Thyroid gland (tissue), 4 donors: ENCODE results near the gene CPT1A. TPM values are rescaled to one million over a fixed set of nuclear protein-coding genes. Genes with fewer than 3 reads are reported as not detected.

Experiments used
- DNase-seq, 2 donors: peaks; one replicate each; pipeline ENCODE4 v3.0.0-alpha.2; 2019
- H3K27ac ChIP-seq, 3 donors: fragments of 200-600 bp; sonication (generic); 1 replicate in 2 of 3; 2 replicates in 1 of 3; pipeline ENCODE4 v1.5.1; 2016 to 2019; ENCODE audit warnings: mild to moderate bottlenecking in 1 of 3, moderate library complexity in 1 of 3
- H3K27me3 ChIP-seq: fragments of 200-600 bp; sonication (generic); one replicate; pipeline ENCODE4 v1.5.1; 2019
- H3K36me3 ChIP-seq, 2 donors: fragments of 200-600 bp; sonication (generic); one replicate each; pipeline ENCODE4 v1.5.1; 2016 to 2019
- H3K4me1 ChIP-seq, 2 donors: fragments of 200-600 bp; sonication (generic); one replicate each; pipeline ENCODE4 v1.5.1; 2017 to 2019
- H3K4me3 ChIP-seq, 3 donors: fragments of 200-600 bp; sonication (generic); replicated peaks in 1 of 3; 1 replicate in 2 of 3; 2 replicates in 1 of 3; pipeline ENCODE4 v1.5.1; 2016; ENCODE audit warnings: mild to moderate bottlenecking in 1 of 3
- H3K9me3 ChIP-seq: fragments of 200-600 bp; sonication (generic); one replicate; pipeline ENCODE4 v1.5.1; 2017
- CTCF ChIP-seq, 6 experiments: fragments of 200-600 bp in 3 of 6; fragments of 450-650 bp in 3 of 6; sonication (generic) in 3 of 6; IDR thresholded peaks; one replicate each; pipeline ENCODE4 v1.5.1; 2016 to 2019; ENCODE audit warnings: antibody characterized with exemption in 6 of 6, mild to moderate bottlenecking in 2 of 6, inconsistent platforms in 1 of 6, moderate library complexity in 1 of 6
- POLR2A ChIP-seq, 2 donors: fragments of 450-650 bp; IDR thresholded peaks; one replicate each; pipeline ENCODE4 v1.6.1; 2017; ENCODE audit warnings: antibody characterized with exemption in 2 of 2, mild to moderate bottlenecking in 2 of 2, moderate library complexity in 1 of 2
- WGBS, 2 donors: methylation state at CpG; one replicate each; pipeline ENCODE4 v1.1.5; 2017; 5-methylcytosine and 5-hydroxymethylcytosine counted together
- intact Hi-C: fragments of 100-400 bp; cut with DNase I; formaldehyde crosslinking; loops from one replicate; pipeline ENCODE4 v1.15.1; 2023
- total RNA-seq, 4 donors: library from RNA; depleted of rRNA; stranded (reverse); fragments of >200 nt; gene quantifications; one replicate each; pipeline ENCODE4 v1.2.3, GENCODE V29; 2016

CPT1A gene
- total RNA-seq, 4 donors from 2014 or later, result 29.9 to 58.0 (median 43.8) TPM

DNA sequence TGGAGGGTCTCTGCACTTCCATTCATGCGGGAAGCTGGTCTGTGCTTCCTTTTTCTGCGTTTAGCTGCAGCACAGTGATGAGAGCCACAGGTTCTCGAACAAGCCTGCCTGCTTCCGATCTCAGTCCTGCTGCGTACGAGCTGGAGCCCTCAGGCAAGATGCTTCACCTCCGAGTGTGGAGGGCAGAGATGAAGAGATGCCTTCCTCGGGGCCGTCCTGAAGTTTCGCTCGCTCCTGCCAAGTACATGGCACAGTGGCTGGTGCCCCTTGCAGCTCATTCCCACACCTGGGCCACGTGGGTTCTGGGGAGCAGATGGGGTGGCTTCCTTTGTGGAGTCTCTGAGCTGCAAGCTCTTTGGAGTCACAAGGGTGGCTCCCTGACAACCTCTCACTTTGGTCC, 70.9 kb downstream of the CPT1A start:
- DNase-seq, result no peak

DNA sequence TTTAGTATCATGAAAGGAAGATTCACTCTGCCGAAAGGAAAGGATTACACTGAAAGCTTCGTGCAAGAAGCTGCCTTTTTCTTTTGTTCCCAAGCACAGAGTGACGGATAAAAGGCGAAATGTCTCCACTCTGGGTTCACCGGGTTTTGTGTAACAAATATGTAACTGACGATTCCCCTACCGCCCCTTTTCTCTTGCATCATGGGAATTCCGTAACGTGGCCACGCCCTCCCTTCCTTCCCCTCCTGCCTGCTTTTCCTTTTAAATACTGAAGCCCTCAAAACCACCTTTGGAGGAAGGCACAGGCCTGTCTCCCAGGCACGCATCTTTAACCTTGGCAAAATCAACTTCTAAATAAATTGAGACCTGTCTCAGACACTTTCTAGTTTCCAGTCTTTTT, 74.0 kb downstream of the CPT1A start:
- H3K4me1 ChIP-seq, result no peaks in the 10 kb centered on the region
- H3K27ac ChIP-seq, result no peak overlapping the region
- no peaks in the 10 kb centered on the region for H3K27me3 ChIP-seq
- H3K36me3 ChIP-seq, result peaks cover 39 to 40% of the 10 kb centered on the region in 2 donors
- TF ChIP-seq POLR2A (IDR thresholded peaks at IDR 0.05), result no peak
- no peak for TF ChIP-seq CTCF (IDR thresholded peaks at IDR 0.05)
- intact Hi-C loops, result no loop called here
- no peaks in the 10 kb centered on the region for H3K9me3 ChIP-seq
- no peak for DNase-seq
- no peak overlapping the region for H3K4me3 ChIP-seq
- 92 to 96% methylated on average over 11 of the region's 11 CpGs for WGBS, 2 donors

More for the DNA sequence above, 70.9 kb downstream of the CPT1A start:
- Histone ChIP-seq H3K27me3 (no peaks in the 10 kb centered on the region), H3K36me3 (peaks cover 68 to 70% of the 10 kb centered on the region in 2 donors), H3K27ac (no peak overlapping the region), H3K9me3 (no peaks in the 10 kb centered on the region), H3K4me1 (no peaks in the 10 kb centered on the region), H3K4me3 (no peak overlapping the region)
- no peak for TF ChIP-seq CTCF (IDR thresholded peaks at IDR 0.05)
- TF ChIP-seq POLR2A (IDR thresholded peaks at IDR 0.05), result no peak
- WGBS, 2 donors, result 87 to 93% methylated on average over 12 of the region's 12 CpGs
- intact Hi-C loops, result no loop called here

DNA sequence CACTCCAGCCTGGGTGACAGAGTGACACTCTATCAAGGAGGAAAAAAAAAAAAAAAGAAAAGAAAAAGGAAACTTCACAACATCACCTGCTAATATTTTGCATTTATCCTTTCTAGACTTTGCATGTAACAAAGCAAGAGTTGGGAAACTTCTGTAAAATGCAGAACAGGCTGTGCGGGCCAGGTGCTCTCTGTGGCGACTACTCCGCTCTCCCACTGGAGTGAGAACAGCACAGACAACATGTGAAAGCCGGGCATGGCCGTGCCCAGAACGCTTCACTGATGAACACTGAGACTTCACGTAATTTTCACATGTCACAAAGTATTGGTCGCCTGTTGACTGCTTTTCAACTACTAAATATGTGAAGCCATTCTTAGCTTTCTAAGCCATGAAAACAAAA, 74.9 kb downstream of the CPT1A start:
- no peaks in the 10 kb centered on the region for H3K9me3 ChIP-seq
- no peak overlapping the region for H3K27ac ChIP-seq
- no peak for DNase-seq
- no peak overlapping the region for H3K4me3 ChIP-seq
- no peaks in the 10 kb centered on the region for H3K27me3 ChIP-seq
- H3K4me1 ChIP-seq, result no peaks in the 10 kb centered on the region
- TF ChIP-seq POLR2A (IDR thresholded peaks at IDR 0.05) (no peak), CTCF (IDR thresholded peaks at IDR 0.05) (no peak)
- intact Hi-C loops, result no loop called here
- H3K36me3 ChIP-seq, result peaks cover 39% of the 10 kb centered on the region in 2 donors
- 94 to 98% methylated on average over 8 of the region's 8 CpGs for WGBS, 2 donors

GRCh38 chr11:68764746-68765145, 77.0 kb downstream of the CPT1A start:
- H3K36me3 ChIP-seq, result peaks cover 38 to 39% of the 10 kb centered on the region in 2 donors
- no peak for TF ChIP-seq POLR2A (IDR thresholded peaks at IDR 0.05)
- no peak for TF ChIP-seq CTCF (IDR thresholded peaks at IDR 0.05)

DNA sequence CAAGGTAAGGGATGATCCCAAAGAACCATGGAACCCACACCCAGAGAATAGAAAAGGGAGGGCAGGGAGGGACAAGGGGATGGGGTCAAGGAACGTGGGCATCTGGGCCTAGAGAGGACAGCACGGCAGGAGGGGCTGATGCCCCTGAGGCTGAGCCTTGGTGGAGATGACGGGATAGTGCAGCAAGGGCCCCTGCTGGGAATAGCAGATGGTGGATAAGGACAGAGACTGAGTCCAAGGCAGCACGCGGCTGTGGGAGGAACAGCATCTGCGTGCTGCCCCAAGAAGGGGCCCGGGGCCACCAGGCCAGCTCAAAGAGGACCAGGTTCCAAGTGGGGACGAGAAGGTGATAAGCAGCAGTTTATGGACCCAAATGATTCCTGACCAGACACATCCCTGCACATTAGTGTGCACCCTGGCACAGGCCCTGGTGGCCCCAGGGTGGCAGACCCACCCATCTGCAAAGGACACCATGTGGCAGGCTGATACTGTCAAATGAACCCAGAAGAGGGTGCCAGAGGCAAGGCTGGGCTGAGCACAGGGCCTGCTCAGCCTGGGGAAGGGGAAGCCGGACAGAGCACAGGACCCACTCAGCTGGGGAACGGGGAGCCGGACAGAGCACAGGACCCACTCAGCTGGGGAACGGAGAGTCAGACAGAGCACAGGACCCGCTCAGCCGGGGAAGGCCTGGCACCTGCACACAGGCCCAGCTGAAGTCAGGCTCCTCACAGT, 77.6 kb downstream of the CPT1A start:
- Histone ChIP-seq H3K9me3 (no peaks in the 10 kb centered on the region), H3K27ac (no peak overlapping the region), H3K4me3 (no peak overlapping the region), H3K36me3 (peaks cover 38 to 43% of the 10 kb centered on the region in 2 donors), H3K4me1 (no peaks in the 10 kb centered on the region), H3K27me3 (no peaks in the 10 kb centered on the region)
- DNase-seq, result no peak
- no peak for TF ChIP-seq CTCF (IDR thresholded peaks at IDR 0.05)
- TF ChIP-seq POLR2A (IDR thresholded peaks at IDR 0.05), result no peak
- intact Hi-C loops, result no loop called here
- 94 to 96% methylated on average over 13 to 14 of the region's 14 CpGs for WGBS, 2 donors

More at GRCh38 chr11:68764746-68765145, 77.0 kb downstream of the CPT1A start:
- Histone ChIP-seq H3K4me3 (no peak overlapping the region), H3K27me3 (no peaks in the 10 kb centered on the region), H3K27ac (no peak overlapping the region), H3K9me3 (no peaks in the 10 kb centered on the region), H3K4me1 (no peaks in the 10 kb centered on the region)
- no peak for DNase-seq
- intact Hi-C loops, result no loop called here
- WGBS, 2 donors, result 86% methylated on average over 16 of the region's 16 CpGs
